DMS 273 (cell line): ENCODE data around the gene ZNRF1.

ENCODE experiments used
- DNase-seq: peaks from one replicate; lab custom pipeline; 2025; ENCODE audit not compliant: unreplicated experiment; lab: John Stamatoyannopoulos, UW

Gene ZNRF1

GRCh38 chr16:75138636-75139035 is 139.8 kb downstream of the ZNRF1 start:
- no peak for DNase-seq

GRCh38 chr16:75139498-75139897 is 140.7 kb downstream of the ZNRF1 start:
- DNase-seq, result no peak

GRCh38 chr16:75143941-75144340 is 145.1 kb downstream of the ZNRF1 start:
- no peak for DNase-seq

- no peak for DNase-seq
These were observed 149.1 kb downstream of the ZNRF1 start for GRCh38 chr16:75147968-75148310.

GRCh38 chr16:75148311-75149195 is 149.7 kb downstream of the ZNRF1 start, which contains the start of gene ZFP1:
Gene ZFP1, plus strand, starts transcription at chr16:75148524. Its CDS starts 4,428 bp downstream, at chr16:75152952.
- DNase-seq, result peak; percentile 97

GRCh38 chr16:75151798-75152197 is 153.0 kb downstream of the ZNRF1 start:
- no peak for DNase-seq

- DNase-seq, result no peak
These were observed 153.8 kb downstream of the ZNRF1 start for GRCh38 chr16:75152635-75153034.

- no peak for DNase-seq
These were observed 161.6 kb downstream of the ZNRF1 start for GRCh38 chr16:75160386-75160785.
